ELF-1 (cell line): Measurements from ENCODE around the gene GLTPD2.

ENCODE experiments used
- DNase-seq: peaks from one replicate; pipeline ENCODE4 v3.0.0-alpha.2; 2016; ENCODE audit warnings: low read depth, low spot score

GLTPD2 gene

DNA sequence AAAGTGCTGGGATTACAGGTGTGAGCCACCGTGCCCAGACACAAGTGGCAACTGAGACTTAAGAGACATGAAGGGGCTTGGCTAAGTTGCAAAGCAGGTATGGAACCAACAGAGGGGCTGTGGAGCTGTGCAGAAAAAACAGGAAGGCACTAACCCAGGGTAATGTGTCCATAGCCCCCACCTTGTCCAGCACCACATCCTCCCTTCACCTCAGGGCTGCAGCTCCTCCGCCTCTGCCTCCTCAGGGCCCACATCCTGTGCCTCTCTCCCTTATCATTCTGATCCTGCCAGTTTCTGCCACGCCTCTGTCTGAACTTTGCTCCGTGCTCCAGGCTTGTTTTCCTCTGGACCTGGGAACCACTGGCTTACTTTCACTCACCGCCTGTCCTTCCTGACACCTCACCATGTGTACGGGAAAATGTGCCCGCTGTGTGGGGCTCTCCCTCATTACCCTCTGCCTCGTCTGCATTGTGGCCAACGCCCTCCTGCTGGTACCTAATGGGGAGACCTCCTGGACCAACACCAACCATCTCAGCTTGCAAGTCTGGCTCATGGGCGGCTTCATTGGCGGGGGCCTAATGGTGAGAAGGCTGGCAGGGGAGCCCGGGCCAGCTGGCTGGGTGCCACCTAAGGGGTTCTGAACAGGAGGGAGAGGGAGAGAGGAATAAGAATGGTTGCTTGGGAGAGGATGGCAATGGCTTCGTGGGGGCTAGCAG is 17.1 kb upstream of the GLTPD2 start, which contains the start of gene TM4SF5:
Gene TM4SF5, plus strand, starts transcription at position 368 of the 716 bp plus-strand sequence. Its CDS starts 37 bp downstream, at position 405.
- DNase-seq: no peak

DNA sequence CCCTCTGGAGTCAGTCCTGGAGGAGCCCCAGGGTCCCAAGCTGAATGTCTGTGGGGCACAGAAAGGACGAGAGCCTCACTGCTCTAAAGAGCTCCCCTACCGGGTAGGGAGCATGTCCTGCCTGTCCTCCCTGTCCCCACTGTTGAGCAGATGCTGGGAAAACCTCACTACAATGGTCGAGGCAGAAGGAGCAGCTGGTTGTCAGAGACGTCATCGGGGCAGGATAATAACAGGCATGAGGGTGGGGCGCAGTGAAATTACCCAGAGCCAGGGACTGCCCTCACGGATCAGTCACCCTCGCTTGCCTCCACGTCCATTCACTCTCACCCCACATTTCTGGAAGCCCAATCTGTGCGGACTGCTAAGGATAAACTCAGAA is 16.5 kb upstream of the GLTPD2 start:
- DNase-seq: no peak

DNA sequence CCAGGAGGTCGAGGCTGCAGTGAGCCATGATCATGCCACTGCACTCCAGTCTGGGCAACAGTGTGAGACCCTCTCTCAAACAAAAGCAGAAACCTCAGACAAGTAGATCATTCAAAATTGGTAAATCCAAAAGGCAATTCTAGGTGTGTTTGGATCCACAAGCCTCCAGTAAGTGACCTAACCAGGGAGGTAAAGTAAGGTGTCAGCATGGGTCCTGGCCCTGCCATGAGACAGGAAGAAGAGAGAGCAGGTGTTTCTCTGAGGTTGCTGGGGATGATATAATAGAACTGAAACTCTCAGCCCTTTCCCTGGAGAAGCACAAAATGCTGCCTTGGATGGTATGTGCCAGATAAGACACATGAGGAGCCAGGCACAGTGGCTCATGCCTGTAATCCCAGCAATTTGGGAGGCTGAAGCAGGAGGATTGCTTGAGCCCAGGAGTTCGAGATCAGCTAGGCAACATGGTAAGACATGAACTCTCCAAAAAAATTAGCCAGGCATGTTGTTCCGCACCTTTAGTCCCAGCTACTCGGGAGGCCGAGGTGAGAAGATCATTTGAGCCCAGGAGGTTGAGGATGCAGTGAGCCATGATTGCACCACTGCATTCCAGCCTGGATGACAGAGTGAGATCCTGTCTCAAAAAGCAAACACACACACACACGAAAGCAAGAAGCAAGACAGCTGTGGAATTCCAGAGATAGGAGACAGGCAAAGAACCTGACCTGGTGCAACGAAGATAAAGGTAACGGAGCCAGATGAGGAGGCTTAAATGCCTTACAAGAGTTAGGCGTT is 10.6 kb upstream of the GLTPD2 start:
- peak; percentile 63 for DNase-seq

DNA sequence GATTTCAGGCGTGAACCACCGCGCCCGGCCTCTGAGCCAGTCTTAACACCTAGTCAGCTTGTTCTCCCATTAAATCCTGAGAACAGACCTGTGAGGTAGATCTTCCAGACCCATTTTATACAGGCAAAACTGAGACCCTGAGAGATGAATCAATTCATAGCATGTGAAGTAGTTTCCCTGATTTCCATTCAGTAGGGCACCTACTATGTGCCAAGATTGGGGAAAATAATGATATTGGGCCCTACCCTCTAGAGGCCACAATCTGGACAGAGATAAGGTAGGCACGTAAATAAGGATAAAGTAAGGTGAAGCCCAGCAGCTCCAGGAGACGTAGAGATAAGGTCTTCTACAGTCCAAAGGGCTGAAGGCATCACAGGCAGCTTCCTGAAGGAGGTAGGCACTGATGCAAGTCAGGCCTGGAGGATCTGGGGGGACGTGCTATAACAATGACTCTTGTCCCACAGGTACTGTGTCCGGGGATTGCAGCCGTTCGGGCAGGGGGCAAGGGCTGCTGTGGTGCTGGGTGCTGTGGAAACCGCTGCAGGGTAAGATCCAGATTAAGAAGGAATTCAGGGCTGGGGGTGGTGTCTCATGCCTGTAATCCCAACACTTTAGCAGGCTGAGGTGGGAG is 8.3 kb upstream of the GLTPD2 start:
- DNase-seq: no peak

DNA sequence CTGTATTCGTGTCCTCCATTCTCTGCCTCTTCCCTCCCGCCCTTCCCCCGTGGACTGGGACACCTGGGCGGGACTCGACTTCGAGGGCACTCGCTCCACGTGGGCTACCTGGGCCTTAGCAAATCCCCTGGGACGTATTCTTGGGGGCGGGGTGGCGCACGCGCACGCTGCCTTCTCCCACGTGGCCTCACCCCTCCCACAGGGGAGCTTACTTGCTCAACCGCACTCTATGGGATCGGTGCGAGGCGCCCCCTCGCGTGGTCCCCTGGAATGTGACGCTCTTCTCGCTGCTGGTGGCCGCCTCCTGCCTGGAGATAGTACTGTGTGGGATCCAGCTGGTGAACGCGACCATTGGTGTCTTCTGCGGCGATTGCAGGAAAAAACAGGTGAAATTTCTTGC is 6.1 kb upstream of the GLTPD2 start:
- DNase-seq: peak; percentile 29

DNA sequence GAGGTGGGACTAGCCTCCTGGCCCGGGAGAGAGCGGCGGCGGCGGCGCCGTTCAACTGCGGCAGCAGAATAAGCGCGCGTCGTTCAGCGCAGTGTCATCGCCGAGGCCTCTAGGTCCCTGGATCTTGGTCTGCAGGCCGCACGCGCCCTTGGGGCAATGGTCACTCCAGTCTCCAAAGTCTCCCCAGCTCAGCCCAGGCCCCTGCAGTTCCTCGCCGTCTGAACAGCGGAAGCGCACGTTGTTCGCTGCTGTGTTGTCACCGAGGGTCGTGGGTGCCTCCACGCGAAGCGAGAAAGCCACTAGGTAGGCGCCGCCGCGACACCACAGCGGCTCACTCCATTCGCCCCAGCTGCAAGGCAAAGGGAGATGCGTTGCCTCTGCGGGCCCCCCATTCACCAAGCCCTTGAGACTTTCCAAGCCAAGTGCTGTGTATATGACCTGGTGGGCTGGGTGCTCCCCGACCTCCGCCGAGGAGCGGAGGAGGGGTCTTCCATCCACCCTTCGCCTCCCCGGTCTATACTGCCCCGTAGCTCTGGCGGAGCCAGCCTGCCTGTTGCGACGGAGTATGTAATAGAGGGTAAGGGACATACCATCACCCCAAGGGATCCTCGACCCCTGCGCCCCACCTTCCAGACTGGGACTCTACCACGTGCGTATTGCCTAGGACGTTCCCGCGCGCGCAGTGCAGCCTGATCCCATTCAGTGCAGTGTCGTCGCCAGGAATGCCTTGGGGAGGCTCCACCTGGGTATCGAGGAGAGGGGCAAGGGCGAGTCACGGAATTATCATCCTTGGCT is 3.3 kb upstream of the GLTPD2 start:
- peak; percentile 39 for DNase-seq

DNA sequence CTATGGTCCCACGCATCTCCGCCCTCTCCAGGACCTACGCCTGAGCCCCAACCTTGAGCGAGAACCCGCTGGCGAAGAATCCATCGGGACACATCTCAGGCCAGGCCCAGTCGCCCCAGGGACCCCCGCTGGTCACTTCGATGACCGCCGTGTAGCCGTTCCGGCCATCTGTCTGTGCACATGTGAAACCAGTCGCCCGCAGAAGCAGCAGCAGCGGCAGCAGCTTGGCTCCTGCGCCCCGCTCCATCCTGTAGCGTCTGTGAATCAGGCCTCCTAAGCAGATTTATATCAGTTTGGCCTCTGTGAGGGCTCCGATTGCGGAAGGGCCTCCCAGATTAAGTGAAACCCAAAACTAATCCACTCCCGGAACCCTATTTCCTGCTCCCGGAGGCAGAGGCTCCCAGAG is 2.7 kb upstream of the GLTPD2 start, which contains the start of gene VMO1:
Gene VMO1, minus strand, starts transcription at position 259 of the 406 bp plus-strand sequence. Its CDS starts 12 bp downstream, at position 247.
- DNase-seq: peak; percentile 37

DNA sequence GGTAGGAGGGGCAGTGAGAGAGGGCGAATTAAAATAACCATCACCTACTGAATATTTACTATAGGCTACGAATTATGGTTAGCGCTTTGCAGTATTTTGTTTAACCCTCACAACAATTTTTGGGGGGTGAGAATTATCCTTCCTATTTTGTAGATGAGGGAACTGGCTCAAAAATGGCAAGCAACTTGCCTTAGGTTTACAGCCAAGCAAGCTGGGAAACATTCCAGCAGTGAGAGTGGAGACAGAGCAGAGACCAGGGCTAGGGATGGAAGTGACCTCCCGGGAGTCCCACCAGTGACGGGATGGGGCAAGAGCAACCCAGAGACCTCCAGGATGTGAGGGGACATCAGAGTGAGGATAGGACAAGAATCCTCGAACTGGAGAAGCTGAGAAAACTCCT is 2.2 kb upstream of the GLTPD2 start:
- DNase-seq: no peak

DNA sequence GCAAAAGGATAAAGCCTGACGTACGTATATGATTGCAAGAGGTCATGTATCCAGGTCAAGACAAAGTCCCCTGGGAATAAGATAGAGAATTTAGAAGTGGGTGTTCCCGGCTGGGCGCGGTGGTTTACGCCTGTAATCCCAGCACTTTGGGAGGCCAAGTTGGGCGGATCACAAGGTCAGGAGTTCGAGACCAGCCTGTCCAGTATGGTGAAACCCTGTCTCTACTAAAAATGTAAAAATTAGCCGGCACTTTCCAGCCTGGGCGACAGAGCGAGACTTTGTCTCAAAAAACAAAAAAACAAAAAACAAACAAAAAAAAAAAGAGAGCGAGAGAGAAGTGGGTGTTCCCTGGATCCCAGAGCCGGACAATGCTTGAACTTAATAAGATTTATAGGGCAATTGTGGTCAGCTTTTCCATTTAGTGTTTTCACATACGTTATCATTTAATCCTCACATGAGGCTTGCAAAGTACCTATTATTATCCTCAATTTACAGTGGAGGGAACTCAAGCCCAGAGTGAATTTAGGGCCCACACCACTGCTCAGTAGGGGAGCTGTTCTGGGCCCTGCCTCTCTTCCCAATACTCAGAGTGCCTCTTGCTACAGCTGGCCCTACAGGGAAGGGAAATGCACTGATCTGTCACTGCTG is 481 bp upstream of the GLTPD2 start:
- DNase-seq: no peak

DNA sequence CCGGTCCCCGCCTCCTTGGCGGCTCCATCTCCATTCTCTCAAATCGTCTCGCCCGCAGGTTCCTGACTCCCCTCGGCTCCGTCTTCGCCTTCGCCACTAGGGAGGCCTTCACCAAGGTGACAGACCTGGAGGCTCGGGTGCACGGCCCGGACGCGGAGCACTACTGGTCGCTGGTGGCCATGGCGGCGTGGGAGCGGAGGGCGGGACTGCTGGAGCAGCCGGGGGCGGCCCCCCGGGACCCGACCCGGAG is 862 bp downstream of the GLTPD2 start:
- DNase-seq: no peak

DNA sequence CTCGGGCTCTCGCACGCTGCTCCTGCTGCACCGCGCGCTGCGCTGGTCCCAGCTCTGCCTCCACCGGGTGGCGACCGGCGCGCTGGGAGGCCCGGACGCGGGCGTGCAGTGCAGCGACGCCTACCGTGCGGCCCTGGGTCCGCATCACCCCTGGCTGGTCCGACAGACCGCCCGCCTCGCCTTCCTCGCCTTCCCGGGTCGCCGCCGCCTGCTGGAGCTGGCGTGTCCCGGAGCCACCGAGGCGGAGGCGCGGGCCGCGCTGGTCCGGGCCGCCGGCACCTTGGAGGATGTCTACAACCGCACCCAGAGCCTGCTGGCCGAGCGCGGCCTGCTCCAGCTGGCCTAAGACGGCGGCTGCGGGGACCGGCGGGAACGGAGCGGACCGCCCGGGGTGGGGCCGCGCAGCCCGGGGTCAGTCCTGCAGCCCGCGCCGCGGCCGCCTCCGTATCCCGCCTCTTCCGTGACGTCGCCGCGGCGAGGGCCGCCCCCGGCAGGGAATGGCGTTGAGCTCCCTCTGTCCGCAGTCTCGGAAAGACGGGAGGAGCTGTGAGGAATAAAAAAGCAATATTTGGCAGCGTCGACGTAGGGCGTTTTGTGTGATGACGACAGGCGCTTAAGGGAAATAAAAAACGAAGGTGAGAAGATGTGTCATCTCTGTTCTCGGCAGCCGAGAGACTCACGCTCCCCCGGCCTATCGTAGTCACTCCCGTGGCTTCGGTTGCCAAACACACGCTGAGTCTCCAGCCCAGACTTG is 1.4 kb downstream of the GLTPD2 start:
- DNase-seq: peak; percentile 88

DNA sequence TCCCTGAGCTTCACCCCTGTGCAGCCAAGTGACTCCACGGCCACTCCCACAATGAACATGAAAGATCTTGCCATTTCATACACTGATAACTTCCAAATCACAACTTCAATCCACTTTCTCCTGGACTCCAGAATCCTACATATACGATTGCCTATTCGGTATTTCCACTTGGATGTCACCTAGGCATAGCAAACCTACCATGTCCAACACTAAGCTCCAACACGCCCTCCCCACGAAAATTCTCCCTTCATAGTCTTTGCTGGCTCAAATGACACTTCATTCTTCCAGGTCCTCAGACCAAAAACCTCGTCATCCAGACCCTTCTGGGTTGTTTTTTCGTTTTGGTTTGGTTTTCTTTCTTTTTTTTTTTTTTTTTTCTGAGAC is 1.9 kb downstream of the GLTPD2 start:
- no peak for DNase-seq

DNA sequence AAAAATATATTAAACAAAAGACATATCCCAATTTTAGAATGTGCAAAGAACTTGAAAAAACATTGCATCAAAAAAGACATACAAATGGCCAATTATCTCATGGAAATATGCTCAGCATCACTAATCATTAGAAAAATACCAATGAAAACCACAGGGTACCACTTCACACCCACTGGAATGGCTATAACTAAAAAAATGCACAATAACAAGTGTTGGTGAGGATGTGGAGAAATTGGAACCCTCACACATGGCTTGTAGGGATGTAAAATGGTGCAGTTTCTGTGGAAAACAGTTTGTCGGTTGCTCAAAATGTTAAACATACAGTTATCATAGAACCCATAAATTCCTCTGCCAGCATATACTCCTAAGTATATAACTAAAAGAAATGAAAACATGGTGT is 6.4 kb downstream of the GLTPD2 start:
- no peak for DNase-seq

DNA sequence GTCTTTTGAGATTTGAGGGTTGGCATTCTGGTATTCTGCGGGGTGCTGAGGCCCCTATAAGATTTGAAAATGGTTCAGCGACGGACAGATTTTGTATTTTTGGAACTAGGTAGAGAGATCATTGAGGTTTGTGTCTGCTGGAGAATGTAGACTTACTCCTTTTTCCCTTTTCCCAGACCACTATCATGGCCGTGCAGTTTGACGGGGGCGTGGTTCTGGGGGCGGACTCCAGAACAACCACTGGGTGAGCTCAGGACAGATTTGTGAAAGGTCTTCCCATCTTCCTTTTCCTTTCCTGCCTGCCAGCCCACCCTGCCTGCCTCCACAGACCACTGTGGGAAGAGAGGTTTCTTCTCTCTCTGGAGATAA is 7.8 kb downstream of the GLTPD2 start:
- peak; percentile 49 for DNase-seq

DNA sequence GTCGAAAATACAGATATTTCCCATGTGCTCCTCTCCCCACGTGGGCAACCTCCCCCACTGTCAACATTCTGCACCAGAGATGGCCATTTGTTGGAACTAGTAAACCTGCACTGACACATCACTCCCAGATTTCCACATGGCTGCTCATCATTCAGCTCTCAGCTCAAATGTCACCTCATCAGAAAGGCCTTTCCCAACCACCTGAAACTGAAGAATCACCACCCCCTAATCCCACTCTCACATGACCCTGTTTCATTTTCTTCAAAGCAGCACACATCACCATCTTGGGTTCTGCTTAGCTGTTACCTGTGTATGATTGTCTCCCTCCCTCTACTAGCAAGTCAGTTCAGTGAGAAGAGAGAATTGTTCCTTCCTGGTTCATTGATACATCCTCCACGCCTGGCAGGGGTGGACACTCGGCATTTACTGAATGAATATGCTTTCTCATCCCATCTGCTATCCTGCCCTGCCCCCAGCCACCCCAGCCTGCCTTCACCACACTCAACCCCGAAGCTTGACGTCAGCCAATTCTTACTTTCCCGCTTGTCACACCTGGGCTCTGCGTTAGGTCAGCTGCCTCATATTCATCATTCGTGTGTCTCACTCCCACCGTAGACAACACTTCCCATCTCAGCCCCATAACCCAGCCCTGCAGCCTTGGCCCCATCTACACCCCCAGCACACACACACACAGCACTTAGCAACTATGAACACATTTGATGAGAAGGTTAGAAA is 11.9 kb downstream of the GLTPD2 start:
- DNase-seq: no peak

DNA sequence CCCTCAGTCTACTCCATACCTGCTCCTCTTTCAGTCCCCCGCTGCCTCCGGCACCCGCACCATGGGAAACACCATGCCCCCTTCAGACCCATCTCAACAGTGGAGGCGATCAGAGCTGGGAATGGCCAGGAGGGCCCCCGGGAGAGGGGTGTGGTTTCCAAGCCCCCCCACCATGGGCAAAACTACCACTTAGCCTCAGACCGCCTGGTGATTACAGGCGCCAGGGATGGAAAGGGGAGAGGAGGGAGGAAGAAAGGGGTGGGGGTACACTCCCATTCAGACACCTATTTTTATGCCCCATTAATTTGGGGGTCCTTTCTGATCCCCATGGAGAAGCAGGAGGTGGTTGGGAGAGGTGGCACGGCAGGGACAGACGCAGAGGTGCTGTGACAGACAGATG is 13.5 kb downstream of the GLTPD2 start, which contains the start of gene C17orf114:
Gene C17orf114, minus strand, starts transcription at position 101 of the 400 bp plus-strand sequence.
- no peak for DNase-seq

DNA sequence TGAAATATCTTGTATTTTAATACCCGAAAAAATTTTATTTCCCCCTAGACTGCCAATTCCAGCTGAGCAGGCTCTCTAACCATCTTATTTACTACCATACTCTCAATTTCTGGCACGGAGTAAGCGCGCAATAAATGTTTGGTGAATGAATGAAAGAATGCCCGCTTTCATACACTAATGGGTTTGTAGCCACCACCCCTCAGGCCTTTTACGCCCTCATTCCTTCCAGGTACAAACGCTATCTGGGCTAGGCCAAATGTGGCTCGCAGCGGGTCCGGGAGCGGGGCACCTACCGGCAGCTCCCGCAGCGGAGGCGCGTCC is 17.7 kb downstream of the GLTPD2 start:
- peak; percentile 27 for DNase-seq

DNA sequence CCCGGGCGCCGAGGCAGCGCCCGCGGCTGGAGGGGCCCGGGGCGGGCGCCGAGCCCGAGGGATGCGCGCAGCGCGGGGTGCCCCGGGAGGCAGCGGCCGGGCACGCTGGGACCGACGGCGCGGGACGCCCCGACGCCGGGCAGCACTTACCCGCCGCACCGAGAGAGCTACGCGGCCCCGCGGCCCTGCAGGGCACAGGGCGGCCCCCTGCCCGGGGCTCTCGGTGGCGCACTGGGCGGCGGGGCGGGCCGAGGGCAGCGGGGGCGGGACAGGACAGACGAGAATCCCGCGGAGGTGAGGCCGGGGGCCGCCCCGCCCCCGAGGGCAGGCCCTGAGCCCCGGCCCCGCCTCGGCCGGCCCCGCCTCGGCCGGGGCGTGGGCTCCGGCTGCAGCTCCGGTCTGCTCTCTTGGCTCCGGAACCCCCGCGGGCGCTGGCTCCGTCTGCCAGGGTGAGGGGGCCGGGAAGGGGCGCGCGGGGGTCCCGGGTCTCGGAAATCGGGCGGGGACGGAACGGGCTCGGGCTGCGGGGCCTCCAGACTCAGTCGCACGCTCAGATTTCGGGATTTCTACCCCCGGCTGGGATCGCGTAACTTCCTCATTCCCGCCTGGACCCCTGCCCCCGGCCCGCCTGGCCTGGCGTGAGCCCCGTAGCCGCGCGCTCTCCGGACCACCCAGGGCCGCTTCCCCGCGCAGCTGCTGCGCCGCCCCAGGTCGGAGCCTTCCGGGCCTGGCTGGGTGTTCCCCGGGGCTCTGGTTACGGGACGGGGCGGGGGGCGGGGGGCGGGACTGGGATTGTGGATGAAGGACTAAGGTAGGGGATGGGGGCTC is 18.2 kb downstream of the GLTPD2 start, which contains the start of gene PLD2:
Gene PLD2, plus strand, starts transcription at position 376 of the 828 bp plus-strand sequence. CDS start 621 bp downstream, outside the sequence.
- peak; percentile 53 for DNase-seq
